ENCODE results near the gene C16orf90.

GRCh38 chr16:3488801-3489200 lies 6.5 kb downstream of the C16orf90 start:
- no peak for TF ChIP-seq CTCF (IDR thresholded peaks at IDR 0.05)
- TF ChIP-seq POLR2A (IDR thresholded peaks at IDR 0.05), result no peak
